PC-9 (cell line): Measurements from ENCODE around the gene FAM3D.

Experiments used
- EZH2 ChIP-seq: fragments of 200-600 bp; sonication (generic); IDR thresholded peaks from 2 replicates; pipeline ENCODE4 v1.8.0; 2017; ENCODE audit warnings: antibody characterized with exemption, low read depth
- TF ChIP-seq, protein P1 (sequence below): fragments of 200-600 bp; sonication (generic); conservative IDR thresholded peaks from 2 replicates; pipeline ENCODE4 v1.6.1; 2017; ENCODE audit warnings: mixed run types, antibody characterized with exemption, mild to moderate bottlenecking, moderate library complexity

DNA sequence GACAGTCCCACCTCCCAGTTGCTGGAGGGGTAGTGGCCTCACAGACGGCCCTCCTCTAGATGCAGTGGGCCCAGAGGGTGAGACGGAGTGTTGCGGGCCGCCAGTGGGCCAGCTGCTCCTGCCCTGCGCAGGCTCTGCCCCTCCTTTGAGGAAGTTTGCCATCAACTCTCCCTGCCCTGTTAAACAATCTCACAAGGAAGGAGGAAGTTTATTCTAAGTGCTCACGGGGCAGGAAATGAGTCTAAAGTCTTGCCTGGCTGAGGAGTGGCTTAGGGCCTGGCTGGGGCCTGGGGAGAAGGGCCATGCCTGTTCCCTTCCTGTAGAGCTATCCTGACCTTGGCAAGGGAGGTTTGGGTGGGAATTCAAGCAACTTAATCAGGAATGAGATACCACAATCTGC is at the start of gene FAM3D:
- TF ChIP-seq, protein P1, sequence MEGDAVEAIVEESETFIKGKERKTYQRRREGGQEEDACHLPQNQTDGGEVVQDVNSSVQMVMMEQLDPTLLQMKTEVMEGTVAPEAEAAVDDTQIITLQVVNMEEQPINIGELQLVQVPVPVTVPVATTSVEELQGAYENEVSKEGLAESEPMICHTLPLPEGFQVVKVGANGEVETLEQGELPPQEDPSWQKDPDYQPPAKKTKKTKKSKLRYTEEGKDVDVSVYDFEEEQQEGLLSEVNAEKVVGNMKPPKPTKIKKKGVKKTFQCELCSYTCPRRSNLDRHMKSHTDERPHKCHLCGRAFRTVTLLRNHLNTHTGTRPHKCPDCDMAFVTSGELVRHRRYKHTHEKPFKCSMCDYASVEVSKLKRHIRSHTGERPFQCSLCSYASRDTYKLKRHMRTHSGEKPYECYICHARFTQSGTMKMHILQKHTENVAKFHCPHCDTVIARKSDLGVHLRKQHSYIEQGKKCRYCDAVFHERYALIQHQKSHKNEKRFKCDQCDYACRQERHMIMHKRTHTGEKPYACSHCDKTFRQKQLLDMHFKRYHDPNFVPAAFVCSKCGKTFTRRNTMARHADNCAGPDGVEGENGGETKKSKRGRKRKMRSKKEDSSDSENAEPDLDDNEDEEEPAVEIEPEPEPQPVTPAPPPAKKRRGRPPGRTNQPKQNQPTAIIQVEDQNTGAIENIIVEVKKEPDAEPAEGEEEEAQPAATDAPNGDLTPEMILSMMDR: no peak
- TF ChIP-seq EZH2: no peak
